NCI-H446 treated with DMSO at 0.1 percent for 48 hours (cell line): ENCODE results near the gene CSNK2B.

Experiments
- DNase-seq: peaks from one replicate; lab custom pipeline; 2025; lab: John Stamatoyannopoulos, UW

CSNK2B gene

GRCh38 chr6:31660381-31661261 lies 5.3 kb upstream of the CSNK2B start, which contains the start of gene C6orf47:
C6orf47 (minus strand) TSS chr6:31660778; CDS start chr6:31659947, 831 bp downstream.
- peak; percentile 60 for DNase-seq

- no peak for DNase-seq
Measured at GRCh38 chr6:31661262-31662123, 4.4 kb upstream of the CSNK2B start.

- no peak for DNase-seq
Measured at GRCh38 chr6:31662124-31662723, 3.7 kb upstream of the CSNK2B start.

- DNase-seq = no peak
Measured at GRCh38 chr6:31663126-31663960, 2.5 kb upstream of the CSNK2B start.

GRCh38 chr6:31663961-31664789 lies 1.7 kb upstream of the CSNK2B start:
- peak; percentile 22 for DNase-seq

- peak; percentile 93 for DNase-seq
Measured at GRCh38 chr6:31664790-31665500, 935 bp upstream of the CSNK2B start, which contains the start of gene GPANK1. GPANK1 (minus strand) TSS chr6:31664997; CDS start chr6:31664478, 519 bp downstream.

GRCh38 chr6:31666337-31666965 lies 571 bp downstream of the CSNK2B start:
- DNase-seq = no peak

- no peak for DNase-seq
Measured at GRCh38 chr6:31669676-31670075, 3.8 kb downstream of the CSNK2B start, which contains the start of gene LY6G5B. LY6G5B (plus strand) TSS chr6:31669976; CDS start chr6:31670951, 975 bp downstream.

- no peak for DNase-seq
Measured at GRCh38 chr6:31676322-31676903, 10.5 kb downstream of the CSNK2B start.

- no peak for DNase-seq
Measured at GRCh38 chr6:31676904-31677303, 11.0 kb downstream of the CSNK2B start.

GRCh38 chr6:31677955-31678354 lies 12.1 kb downstream of the CSNK2B start:
- no peak for DNase-seq

- peak; percentile 27 for DNase-seq
Measured at GRCh38 chr6:31680226-31681134, 14.6 kb downstream of the CSNK2B start, which contains the start of gene LY6G5C. LY6G5C (minus strand) TSS chr6:31681067; CDS start chr6:31680373, 694 bp downstream.

- DNase-seq = no peak
Measured at GRCh38 chr6:31681135-31681671, 15.3 kb downstream of the CSNK2B start.

GRCh38 chr6:31683591-31683990 lies 17.7 kb downstream of the CSNK2B start:
- no peak for DNase-seq

- no peak for DNase-seq
Measured at GRCh38 chr6:31686483-31686882, 20.6 kb downstream of the CSNK2B start.

- no peak for DNase-seq
Measured at GRCh38 chr6:31687321-31687720, 21.4 kb downstream of the CSNK2B start.
